Measurements from ENCODE around the gene CEACAM16. TPM values are rescaled to one million over a fixed set of nuclear protein-coding genes. Genes with fewer than 3 reads are reported as not detected.

CEACAM16 gene
- total and polyA plus RNA-seq, 12 donors = 0.27 to 1.4 (median 0.57) TPM; not detected in 7

GRCh38 chr19:44725684-44726083 lies 26.7 kb downstream of the CEACAM16 start:
- TF ChIP-seq POLR2A (IDR thresholded peaks at IDR 0.05) (no peak), CTCF (IDR thresholded peaks at IDR 0.05) (no peak)
- H3K27me3 ChIP-seq = no peaks in the 10 kb centered on the region
- H3K4me1 ChIP-seq (replicated peaks in 1 of 2) = peaks cover 7 to 31% of the 10 kb centered on the region in 2 donors
- peak overlapping the region in 1 of 5 donors; percentile 14 for H3K27ac ChIP-seq
- no peaks in the 10 kb centered on the region for H3K9me3 ChIP-seq (replicated peaks in 1 of 3)
- no peak overlapping the region for H3K4me3 ChIP-seq
- DNase-seq = no peak
- intact Hi-C loops (cut with DNase I) = loop anchor here (2.0 kb wide), 1 partner anchor 45 kb away; no protein-coding TSS in a partner anchor
- H3K36me3 ChIP-seq (replicated peaks in 1 of 2) = no peaks in the 10 kb centered on the region
- WGBS, 4 donors = 39 to 67% (median 61%) methylated on average over 4 to 5 of the region's 5 CpGs

GRCh38 chr19:44726465-44726864 lies 27.5 kb downstream of the CEACAM16 start:
- no peak for DNase-seq
- H3K36me3 ChIP-seq (replicated peaks in 1 of 2) = no peaks in the 10 kb centered on the region
- no peaks in the 10 kb centered on the region for H3K9me3 ChIP-seq (replicated peaks in 1 of 3)
- no peak overlapping the region for H3K4me3 ChIP-seq
- 82 to 95% (median 90%) methylated on average over 7 to 12 of the region's 12 CpGs for WGBS, 4 donors
- no peaks in the 10 kb centered on the region for H3K27me3 ChIP-seq
- intact Hi-C loops (cut with DNase I) = no loop called here
- no peak overlapping the region for H3K27ac ChIP-seq
- TF ChIP-seq CTCF (IDR thresholded peaks at IDR 0.05) (no peak), POLR2A (IDR thresholded peaks at IDR 0.05) (no peak)
- H3K4me1 ChIP-seq (replicated peaks in 1 of 2) = peaks cover under 1 to 23% of the 10 kb centered on the region in 2 donors

- no peaks in the 10 kb centered on the region for H3K36me3 ChIP-seq (replicated peaks in 1 of 2)
- H3K9me3 ChIP-seq (replicated peaks in 1 of 3) = no peaks in the 10 kb centered on the region
- no peaks in the 10 kb centered on the region for H3K27me3 ChIP-seq
- WGBS, 4 donors = 59 to 82% (median 72%) methylated on average over 6 of the region's 6 CpGs
- intact Hi-C loops (cut with DNase I) = no loop called here
- peaks cover 0 to 23% of the 10 kb centered on the region in 2 donors for H3K4me1 ChIP-seq (replicated peaks in 1 of 2)
- H3K4me3 ChIP-seq = no peak overlapping the region
- H3K27ac ChIP-seq = no peak overlapping the region
- DNase-seq = no peak
- TF ChIP-seq CTCF (IDR thresholded peaks at IDR 0.05) = no peak
- TF ChIP-seq POLR2A (IDR thresholded peaks at IDR 0.05) = no peak
Observed at GRCh38 chr19:44728178-44728577, 29.2 kb downstream of the CEACAM16 start.

- Histone ChIP-seq H3K27ac (no peak overlapping the region), H3K9me3 (replicated peaks in 1 of 3) (no peaks in the 10 kb centered on the region), H3K36me3 (replicated peaks in 1 of 2) (no peaks in the 10 kb centered on the region), H3K27me3 (no peaks in the 10 kb centered on the region), H3K4me3 (no peak overlapping the region), H3K4me1 (replicated peaks in 1 of 2) (peaks cover 0 to 10% of the 10 kb centered on the region in 2 donors)
- intact Hi-C loops (cut with DNase I) = no loop called here
- TF ChIP-seq CTCF (IDR thresholded peaks at IDR 0.05) = no peak
- no peak for TF ChIP-seq POLR2A (IDR thresholded peaks at IDR 0.05)
- 87 to 94% (median 89%) methylated on average over 8 of the region's 8 CpGs for WGBS, 4 donors
- DNase-seq = no peak
Observed at GRCh38 chr19:44729516-44730033, 30.6 kb downstream of the CEACAM16 start.
